Endothelial cell of umbilical vein (primary cell): ENCODE measurements around the gene LURAP1L.

Experiments used
- CTCF ChIP-seq, 2 donors: IDR thresholded peaks; 1 replicate in 1 of 2; 2 replicates in 1 of 2; pipeline ENCODE4 v1.5.1; 2011; ENCODE audit warnings: low read length in 2 of 2, mild to moderate bottlenecking in 2 of 2, moderate library complexity in 2 of 2, control low read depth in 1 of 2, inconsistent platforms in 1 of 2, low read depth in 1 of 2; ENCODE audit not compliant: insufficient read depth in 1 of 2; ENCODE audit errors: extremely low read depth in 1 of 2
- EZH2 ChIP-seq: IDR thresholded peaks from 2 replicates; pipeline ENCODE4 v1.6.1; 2012; ENCODE audit warnings: borderline replicate concordance, low read depth, mild to moderate bottlenecking, moderate library complexity, low read length, inconsistent platforms; ENCODE audit not compliant: severe bottlenecking
- GATA2 ChIP-seq: IDR thresholded peaks from 2 replicates; pipeline ENCODE4 v1.7.0; 2011; ENCODE audit warnings: low read depth, mild to moderate bottlenecking, moderate library complexity, mixed read lengths, low read length; ENCODE audit not compliant: insufficient read length, insufficient read depth
- POLR2A ChIP-seq: IDR thresholded peaks from 2 replicates; pipeline ENCODE4 v1.6.1; 2012; ENCODE audit warnings: low read depth, mild to moderate bottlenecking, control low read depth, low read length
- POLR2AphosphoS5 ChIP-seq: IDR thresholded peaks from 2 replicates; pipeline ENCODE4 v1.6.1; 2012; ENCODE audit warnings: low read depth, mild to moderate bottlenecking, control low read depth, low read length, moderate library complexity; ENCODE audit not compliant: insufficient read depth

DNA sequence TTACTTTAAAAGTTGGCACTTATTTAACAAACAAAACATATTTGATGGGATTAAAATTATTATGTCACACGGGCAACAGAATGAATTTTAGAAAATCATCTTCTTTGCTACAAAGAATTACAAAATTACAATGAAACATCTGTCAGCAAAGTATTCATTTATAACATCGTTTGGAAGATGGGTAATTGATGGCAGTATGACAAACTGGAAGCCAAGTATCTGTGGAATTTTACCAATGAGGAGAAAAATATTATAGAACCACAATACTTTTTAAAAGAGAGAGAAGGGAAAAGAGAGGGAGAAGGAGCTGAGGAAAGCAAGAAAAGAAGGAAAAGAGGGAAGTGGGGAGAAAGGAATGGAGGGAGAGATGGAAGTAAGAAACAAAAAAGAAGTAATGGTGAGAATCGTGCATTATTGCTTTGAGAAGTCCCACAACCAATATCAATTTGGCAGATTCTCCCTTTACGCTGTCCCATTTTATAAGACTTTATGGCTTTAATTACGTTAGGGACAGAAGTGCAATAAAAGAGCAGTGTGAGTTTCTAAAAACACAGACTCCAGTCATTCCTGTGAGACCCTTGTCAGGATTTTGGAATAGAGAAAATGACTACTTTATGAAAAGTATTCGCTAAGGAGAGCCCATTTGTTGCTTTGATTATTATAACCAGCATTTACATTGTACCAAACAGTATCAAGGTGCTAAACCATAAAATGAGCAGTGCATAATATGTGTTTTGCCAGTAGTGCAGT is 76.7 kb downstream of the LURAP1L start:
- TF ChIP-seq POLR2AphosphoS5 = no peak
- no peak for TF ChIP-seq CTCF (IDR thresholded peaks at IDR 0.05; ENCODE audit: extremely low read depth in 1 of 2, insufficient read depth in 1 of 2, low read depth in 1 of 2, low read length in 2 of 2)
- no peak for TF ChIP-seq EZH2
- no peak for TF ChIP-seq POLR2A
- TF ChIP-seq GATA2 = no peak
